Mucosa of gallbladder (tissue), 1 donor: ENCODE data around the gene PHF21A. TPM values are rescaled to one million over a fixed set of nuclear protein-coding genes. Genes with fewer than 3 reads are reported as not detected.

ENCODE experiments used
- DNase-seq: peaks from one replicate; pipeline ENCODE4 v3.0.0-alpha.2; 2020; ENCODE audit warnings: low spot score
- total RNA-seq: library from RNA; stranded (reverse); gene quantifications from one replicate; pipeline ENCODE4 v1.2.1, GENCODE V29; 2021
- donor health status: DM: no; HTN: no; CAD: no.

The PHF21A gene
- total RNA-seq, 1 donor from 2014 or later, result 43.8 TPM

DNA sequence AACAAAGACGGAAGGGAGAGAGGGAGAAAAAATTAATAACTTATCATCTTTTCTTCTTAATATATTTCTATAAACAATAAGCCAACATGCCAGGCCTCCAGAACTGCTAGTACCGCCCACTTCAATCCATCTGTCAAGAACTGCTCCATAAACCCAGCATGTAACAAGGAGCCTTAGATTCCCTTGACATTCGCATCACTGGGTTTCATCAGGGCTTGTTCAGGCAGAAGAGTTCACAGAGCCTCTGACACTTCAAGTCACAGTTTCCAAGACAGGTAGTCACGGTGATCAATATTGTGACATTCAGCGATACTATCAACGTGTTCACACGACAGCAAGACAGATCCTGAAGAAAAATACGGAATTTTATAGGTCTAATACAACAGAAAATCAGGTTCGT, 137.1 kb downstream of the PHF21A start:
- no peak for DNase-seq

GRCh38 chr11:45983471-45983845, 137.8 kb downstream of the PHF21A start:
- DNase-seq, result no peak

DNA sequence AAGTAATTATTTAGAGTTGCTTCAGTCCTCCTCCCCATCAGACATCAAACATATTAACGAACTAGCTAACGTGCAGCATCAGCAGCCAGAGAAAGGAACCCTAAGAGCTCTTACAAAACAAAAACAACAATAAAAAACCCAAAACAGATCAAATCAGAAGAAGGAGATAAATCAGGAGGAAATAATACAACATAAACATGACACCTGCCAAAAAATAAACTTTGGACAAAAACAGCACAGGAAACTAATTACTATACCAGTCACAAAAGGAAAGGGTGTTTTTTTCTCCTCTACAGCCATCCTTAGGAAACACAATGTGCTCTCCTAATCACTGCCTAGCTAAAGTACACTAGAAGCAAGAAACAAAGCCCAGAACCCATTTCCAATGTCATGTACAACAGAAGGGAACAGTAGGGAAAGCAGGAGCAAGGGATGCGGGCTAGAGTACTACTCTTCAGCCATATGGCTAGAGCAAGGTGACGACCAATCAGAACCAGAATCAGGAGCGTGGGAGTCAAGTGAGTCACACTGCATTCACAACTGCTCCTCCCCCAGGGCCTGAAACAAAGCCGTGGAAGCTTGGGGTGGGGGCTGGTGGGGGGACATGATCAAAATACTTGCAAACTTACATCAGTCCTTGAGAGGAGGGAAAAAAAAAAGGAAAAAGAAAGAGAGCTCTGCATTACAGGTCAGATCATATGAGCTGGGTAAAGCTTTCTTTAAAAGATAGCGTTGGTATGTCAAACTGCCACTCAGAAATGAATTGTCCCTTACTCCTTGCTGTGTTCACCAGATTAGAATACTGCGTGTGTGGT, 138.4 kb downstream of the PHF21A start:
- DNase-seq, result no peak

DNA sequence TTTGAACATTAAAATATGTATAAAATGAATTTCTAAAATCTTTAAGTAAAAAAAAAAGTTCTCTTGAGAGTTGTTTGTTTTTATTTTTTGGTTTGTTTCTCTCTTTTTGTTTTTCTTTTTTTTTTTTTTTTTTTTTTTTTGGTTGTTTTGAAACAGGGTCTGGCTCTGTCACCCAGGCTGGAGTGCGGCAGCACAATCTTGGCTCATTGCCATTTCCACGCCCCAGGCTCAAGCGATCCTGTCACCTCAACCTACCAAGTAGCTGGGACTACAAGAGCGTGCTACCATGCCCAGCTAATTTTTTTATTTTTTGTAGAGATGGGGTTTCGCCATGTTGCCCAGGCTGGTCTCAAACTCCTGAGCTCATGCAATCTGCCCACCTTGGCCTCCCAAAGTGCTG, 139.4 kb downstream of the PHF21A start:
- peak; percentile 26 for DNase-seq

GRCh38 chr11:45974806-45975205, 146.4 kb downstream of the PHF21A start:
- no peak for DNase-seq

GRCh38 chr11:45973601-45974000, 147.7 kb downstream of the PHF21A start:
- no peak for DNase-seq

- no peak for DNase-seq
Measured at GRCh38 chr11:45968901-45969300, 152.4 kb downstream of the PHF21A start.

- no peak for DNase-seq
Measured at GRCh38 chr11:45967506-45967905, 153.7 kb downstream of the PHF21A start.

DNA sequence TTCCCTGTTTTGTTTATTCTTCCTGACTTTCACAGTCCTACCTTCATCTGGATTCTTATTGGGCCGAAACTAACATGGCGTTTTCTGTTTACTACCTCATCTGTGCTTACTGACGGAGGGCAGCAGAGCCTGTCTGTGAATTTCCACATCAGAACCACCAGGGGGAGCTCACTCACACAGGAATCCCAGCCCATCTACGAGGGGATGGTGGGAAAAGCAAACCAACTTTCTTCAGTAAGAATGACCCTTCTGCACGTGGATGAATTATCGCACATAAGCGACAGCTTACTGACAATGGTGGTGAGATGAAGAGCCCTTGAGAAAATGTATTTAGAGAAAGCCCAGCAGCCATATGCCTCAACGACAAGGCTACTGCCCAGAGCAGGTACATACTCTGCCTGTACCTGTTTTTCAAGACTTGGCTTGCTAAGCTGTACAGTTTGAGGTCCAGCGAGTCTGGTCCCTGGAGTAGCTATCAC, 156.3 kb downstream of the PHF21A start:
- DNase-seq, result peak; percentile 54

DNA sequence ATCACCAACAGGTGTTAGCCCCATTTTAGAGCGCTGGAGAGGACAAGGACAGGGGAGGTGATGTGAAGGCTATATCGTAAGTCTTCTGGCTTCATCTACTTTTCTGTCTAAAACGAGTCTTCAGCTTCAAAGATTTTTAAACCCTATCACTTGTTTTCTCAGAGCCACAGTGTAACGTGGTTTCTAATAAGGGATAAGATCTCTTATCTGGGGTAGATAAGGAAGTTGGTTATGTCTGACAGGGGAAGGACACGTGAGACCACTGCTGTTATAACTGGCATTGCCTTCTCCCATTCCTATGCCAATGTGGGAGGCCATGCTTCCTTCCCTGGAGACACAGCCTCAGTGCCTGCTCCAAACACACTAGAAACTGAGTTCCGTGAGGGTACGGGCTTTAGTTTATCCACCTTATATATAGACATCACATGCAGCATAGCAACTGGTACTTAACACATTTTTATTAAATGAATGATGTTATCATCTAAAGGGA, 159.5 kb downstream of the PHF21A start:
- DNase-seq, result no peak

GRCh38 chr11:45960387-45961095, 160.7 kb downstream of the PHF21A start:
- DNase-seq, result no peak

DNA sequence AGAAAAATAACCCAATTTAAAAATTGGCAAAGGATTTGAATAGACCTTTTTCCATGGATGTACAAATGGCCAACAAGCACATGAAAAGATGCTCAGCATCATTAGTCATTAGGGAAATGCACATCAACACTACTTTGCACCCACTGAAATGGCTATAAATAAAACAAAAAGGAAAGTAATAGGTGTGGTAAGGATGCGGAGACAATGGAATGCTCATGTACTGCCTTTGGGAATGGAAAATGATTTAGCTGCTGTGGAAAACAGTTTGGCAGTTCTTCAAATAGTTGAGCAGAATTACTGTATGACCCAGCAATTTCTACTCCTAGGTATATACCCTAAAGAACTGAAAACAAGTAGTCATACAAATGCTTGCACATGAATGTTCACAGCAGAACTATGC, 161.4 kb downstream of the PHF21A start:
- DNase-seq, result no peak

DNA sequence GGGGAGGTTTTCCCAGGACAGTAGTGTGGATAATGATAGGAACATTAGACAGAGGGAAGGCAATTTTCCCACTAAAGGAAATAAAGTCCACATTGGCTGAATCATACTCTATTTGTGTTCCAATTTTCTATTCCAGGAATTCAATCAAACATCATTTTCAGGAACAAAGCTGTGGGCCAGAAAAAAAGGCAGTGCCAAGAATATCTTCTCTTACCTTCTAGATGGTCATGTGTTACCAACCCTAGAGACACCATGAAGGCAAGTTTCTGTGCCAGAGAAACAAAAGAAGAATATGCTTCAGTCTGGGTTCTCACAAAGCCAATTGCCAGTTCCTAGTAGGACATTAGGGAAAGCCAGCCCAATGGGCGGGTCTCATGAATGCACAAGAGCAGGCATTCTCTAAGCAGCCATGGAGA, 171.3 kb downstream of the PHF21A start:
- DNase-seq, result no peak

GRCh38 chr11:45948356-45948755, 172.9 kb downstream of the PHF21A start:
- DNase-seq, result no peak

- no peak for DNase-seq
Measured at GRCh38 chr11:45947885-45948284, 173.4 kb downstream of the PHF21A start.

- no peak for DNase-seq
Measured at GRCh38 chr11:45945397-45945999, 175.8 kb downstream of the PHF21A start.

DNA sequence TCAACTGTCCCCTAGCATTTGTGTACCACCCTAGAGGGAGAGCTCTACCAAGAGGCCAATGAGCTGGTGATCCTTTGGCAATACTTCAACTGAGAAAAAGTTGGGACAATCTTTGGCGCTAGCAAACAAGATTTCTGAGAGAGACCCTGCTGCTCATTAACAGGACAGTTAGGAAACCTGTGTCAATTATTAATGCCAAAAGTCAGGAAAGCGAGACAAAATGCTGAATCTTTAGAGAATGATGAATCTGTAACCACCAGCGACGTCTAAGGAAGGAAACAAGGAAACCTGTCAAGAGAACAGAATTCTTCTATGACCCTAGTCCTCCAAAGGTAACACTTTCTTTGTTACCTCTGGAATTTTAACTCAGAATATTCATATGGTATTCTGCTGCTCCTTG, 178.9 kb downstream of the PHF21A start:
- DNase-seq, result no peak

DNA sequence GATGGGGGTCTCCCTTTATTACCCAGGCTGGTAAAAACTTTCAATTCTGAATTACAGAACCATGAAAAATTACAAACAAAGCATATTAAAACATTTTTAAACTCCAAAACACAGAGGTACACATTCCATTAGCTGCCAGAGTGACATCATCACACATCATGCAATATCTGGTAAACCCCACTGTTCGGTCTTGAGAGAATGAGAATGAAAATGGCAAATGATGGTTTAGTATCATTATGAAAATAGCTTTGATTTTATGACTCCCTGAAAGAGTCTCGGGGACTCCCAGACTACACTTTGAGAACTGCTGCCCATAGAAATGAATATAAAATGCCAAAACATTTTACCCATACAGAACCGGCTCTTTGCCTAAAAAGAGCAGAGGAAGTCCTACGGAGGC, 180.0 kb downstream of the PHF21A start:
- no peak for DNase-seq

- DNase-seq, result no peak
Measured at GRCh38 chr11:45939836-45940235, 181.4 kb downstream of the PHF21A start.

DNA sequence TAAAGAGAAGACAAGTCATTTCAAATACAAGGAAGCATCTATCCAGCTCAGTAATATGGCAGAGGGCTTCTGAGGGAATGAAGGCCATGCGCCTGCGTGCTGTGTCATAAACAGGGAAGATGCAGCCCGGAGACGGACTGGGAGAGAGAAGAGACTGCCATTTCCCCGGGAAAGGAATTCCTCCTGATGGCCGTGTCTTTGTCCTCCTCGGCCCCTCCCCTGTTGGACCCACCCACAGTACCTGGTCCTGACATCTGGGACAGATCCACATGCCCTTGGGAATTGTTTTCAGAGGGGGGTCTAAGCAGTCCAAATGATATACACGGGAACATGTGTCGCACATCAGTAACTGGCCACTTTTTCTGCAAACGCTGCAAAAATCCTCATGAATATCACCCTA, 183.3 kb downstream of the PHF21A start:
- no peak for DNase-seq

DNA sequence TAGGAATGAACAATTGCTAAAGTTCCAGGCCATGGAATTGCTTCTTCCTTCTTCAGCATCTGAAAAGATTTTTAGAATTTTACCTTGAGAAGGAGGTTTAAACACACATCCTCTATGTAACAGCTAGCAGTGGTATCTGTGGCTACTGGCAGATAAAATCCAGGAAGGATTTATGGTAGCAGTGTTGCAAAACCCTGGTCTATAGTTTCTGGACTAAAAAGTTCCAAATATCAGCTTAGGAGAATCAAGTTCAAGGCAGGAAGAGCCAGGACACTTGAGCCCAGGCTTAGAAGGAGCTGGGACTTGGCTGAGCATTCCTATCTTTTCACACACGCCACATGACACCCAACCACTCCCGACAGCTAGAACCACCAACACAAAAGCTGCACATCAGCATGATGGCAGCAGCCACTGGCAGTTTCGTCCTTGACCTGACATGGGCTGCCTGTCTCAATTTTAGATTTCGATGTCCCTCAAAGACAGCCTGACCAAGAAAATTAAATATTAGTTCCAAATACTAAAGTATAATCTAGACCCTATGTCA, 184.7 kb downstream of the PHF21A start:
- DNase-seq, result no peak

DNA sequence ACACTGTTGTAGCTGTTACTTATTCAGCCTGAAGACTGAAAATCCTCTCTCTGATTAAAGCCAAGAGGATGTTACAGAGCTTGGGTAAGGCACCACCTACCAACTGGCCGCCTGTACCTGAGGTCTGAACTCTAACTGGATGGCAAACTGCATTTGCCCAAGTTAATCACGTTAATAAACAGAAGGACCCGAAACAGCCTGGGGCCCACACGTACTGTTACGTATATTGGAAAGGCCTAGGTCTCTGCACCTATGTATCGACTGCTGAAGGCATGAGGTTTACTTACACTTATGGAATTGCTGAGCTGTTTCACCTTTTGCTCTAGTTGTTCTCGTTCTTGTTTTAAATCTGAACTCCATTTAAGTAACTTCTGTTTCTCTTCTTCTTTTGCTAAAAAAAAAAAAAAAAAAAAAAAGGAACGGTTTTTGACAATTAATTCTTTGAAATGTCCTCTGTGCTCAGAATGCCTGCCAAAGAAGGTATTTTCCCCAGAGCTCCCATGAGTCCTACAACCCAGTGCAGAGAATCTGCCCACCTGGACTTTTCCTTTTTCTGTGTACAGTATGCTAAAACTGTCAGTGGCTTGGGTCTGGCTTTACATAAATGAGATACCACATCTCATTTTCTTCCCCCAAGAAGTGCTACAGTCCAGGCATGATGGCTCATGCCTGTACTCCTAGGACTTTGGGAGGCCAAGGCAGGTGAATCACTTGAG, 185.7 kb downstream of the PHF21A start:
- no peak for DNase-seq
